ENCODE results near the gene FRMD8.
A peak's percentile ranks its signal among the peaks of the same experiment; 100 is the strongest.

The FRMD8 gene

GRCh38 chr11:65425971-65426838, 39.8 kb downstream of the FRMD8 start:
- DNase-seq, result peak in 2 of 5 experiments; percentile 66 to 93

- peak in 2 of 5 experiments; percentile 30 to 69 for DNase-seq
These were observed 40.6 kb downstream of the FRMD8 start for GRCh38 chr11:65426839-65427690.

GRCh38 chr11:65427691-65428577, 41.5 kb downstream of the FRMD8 start:
- DNase-seq, result peak in 3 of 5 experiments; percentile 28 to 77 (median 28)

GRCh38 chr11:65428578-65429067, 42.2 kb downstream of the FRMD8 start:
- DNase-seq, result no peak

GRCh38 chr11:65429068-65429681, 42.7 kb downstream of the FRMD8 start:
- peak in 1 of 5 experiments; percentile 60 for DNase-seq

- DNase-seq, result peak in 2 of 5 experiments; percentile 38 to 73
These were observed 43.4 kb downstream of the FRMD8 start for GRCh38 chr11:65429724-65430405.

GRCh38 chr11:65430406-65431217, 44.2 kb downstream of the FRMD8 start:
- DNase-seq, result peak in 1 of 5 experiments; percentile 74

GRCh38 chr11:65431451-65432099, 45.1 kb downstream of the FRMD8 start:
- peak in 2 of 5 experiments; percentile 77 to 80 for DNase-seq

- DNase-seq, result no peak
These were observed 45.7 kb downstream of the FRMD8 start for GRCh38 chr11:65432100-65432650.

GRCh38 chr11:65432686-65433582, 46.5 kb downstream of the FRMD8 start:
- peak in 2 of 5 experiments; percentile 35 to 66 for DNase-seq

GRCh38 chr11:65433657-65434056, 47.2 kb downstream of the FRMD8 start:
- DNase-seq, result no peak

GRCh38 chr11:65434057-65434666, 47.7 kb downstream of the FRMD8 start:
- no peak for DNase-seq

GRCh38 chr11:65434667-65435410, 48.4 kb downstream of the FRMD8 start:
- no peak for DNase-seq

GRCh38 chr11:65435411-65435931, 49.0 kb downstream of the FRMD8 start:
- no peak for DNase-seq

GRCh38 chr11:65435981-65436411, 49.6 kb downstream of the FRMD8 start:
- DNase-seq, result no peak

- DNase-seq, result no peak
These were observed 50.1 kb downstream of the FRMD8 start for GRCh38 chr11:65436412-65437032.

Measured in T-helper 2 cell (primary cell).